HG03520 (cell line): ENCODE data around the gene SFT2D1.
A peak's percentile ranks its signal among the peaks of the same experiment; 100 is the strongest.

Experiments used
- ATAC-seq: cut with Tn5 transposase; IDR thresholded peaks from one replicate; pipeline ENCODE4 v1.9.1; 2021; ENCODE audit warnings: mild to moderate bottlenecking, moderate library complexity; ENCODE audit not compliant: unreplicated experiment

SFT2D1 gene

GRCh38 chr6:166335378-166336302, 6.7 kb downstream of the SFT2D1 start:
- peak; percentile 47 for ATAC-seq

- no peak for ATAC-seq
Measured at GRCh38 chr6:166334878-166335277, 7.5 kb downstream of the SFT2D1 start.

GRCh38 chr6:166333172-166333995, 9.0 kb downstream of the SFT2D1 start:
- peak; percentile 54 for ATAC-seq

- ATAC-seq: no peak
Measured at GRCh38 chr6:166331503-166332415, 10.6 kb downstream of the SFT2D1 start.

- ATAC-seq: no peak
Measured at GRCh38 chr6:166330612-166331011, 11.7 kb downstream of the SFT2D1 start.

GRCh38 chr6:166325383-166326042, 16.8 kb downstream of the SFT2D1 start:
- peak; percentile 46 for ATAC-seq

- no peak for ATAC-seq
Measured at GRCh38 chr6:166323395-166323794, 18.9 kb downstream of the SFT2D1 start.

- ATAC-seq: no peak
Measured at GRCh38 chr6:166318649-166319600, 23.4 kb downstream of the SFT2D1 start.

- ATAC-seq: no peak
Measured at GRCh38 chr6:166318227-166318626, 24.1 kb downstream of the SFT2D1 start.

- no peak for ATAC-seq
Measured at GRCh38 chr6:166317261-166318212, 24.8 kb downstream of the SFT2D1 start.

- ATAC-seq: no peak
Measured at GRCh38 chr6:166315436-166315835, 26.9 kb downstream of the SFT2D1 start.

- ATAC-seq: no peak
Measured at GRCh38 chr6:166314454-166314853, 27.9 kb downstream of the SFT2D1 start.

GRCh38 chr6:166313255-166314070, 28.9 kb downstream of the SFT2D1 start:
- ATAC-seq: peak; percentile 69

GRCh38 chr6:166312832-166313231, 29.5 kb downstream of the SFT2D1 start:
- ATAC-seq: no peak

- no peak for ATAC-seq
Measured at GRCh38 chr6:166310634-166311033, 31.7 kb downstream of the SFT2D1 start.

GRCh38 chr6:166309977-166310376, 32.4 kb downstream of the SFT2D1 start:
- ATAC-seq: no peak
